Activated CD4-positive, alpha-beta T cell treated with anti-CD3 and anti-CD28 coated beads for 36 hours (primary cell): ENCODE data around the gene GPR108. TPM values are rescaled to one million over a fixed set of nuclear protein-coding genes. Genes with fewer than 3 reads are reported as not detected.
A peak's percentile ranks its signal among the peaks of the same experiment; 100 is the strongest.

ENCODE experiments used
- ATAC-seq: fragments of 200-7000 bp; cut with Tn5 transposase; one replicate; pipeline ENCODE4 v1.10.0; 2021; ENCODE audit warnings: mild to moderate bottlenecking, moderate library complexity
- CTCF ChIA-PET: fragments of 350-600 bp; sonication (Branson Sonifier 250); formaldehyde crosslinking; loops from one replicate; lab custom pipeline; 2021; ENCODE audit warnings: antibody characterized with exemption; lab: Charles Lee
- POLR2A ChIA-PET: fragments of 350-600 bp; sonication (Branson Sonifier 250); formaldehyde crosslinking; loops from one replicate; lab custom pipeline; 2021; ENCODE audit warnings: antibody characterized with exemption, inconsistent platforms; lab: Charles Lee
- DNase-seq: peaks from one replicate; pipeline ENCODE4 v3.0.0-alpha.2; 2020
- H3K27ac Mint-ChIP-seq: one replicate; pipeline ENCODE4 v1.8.0; 2021; ENCODE audit warnings: mixed read lengths
- H3K27me3 Mint-ChIP-seq: one replicate; pipeline ENCODE4 v1.8.0; 2021; ENCODE audit warnings: mixed read lengths
- H3K36me3 Mint-ChIP-seq: one replicate; pipeline ENCODE4 v1.8.0; 2021; ENCODE audit warnings: low read depth, mixed read lengths
- H3K4me1 Mint-ChIP-seq: one replicate; pipeline ENCODE4 v1.8.0; 2021; ENCODE audit warnings: mixed read lengths
- H3K4me3 Mint-ChIP-seq: one replicate; pipeline ENCODE4 v1.8.0; 2021; ENCODE audit warnings: mild to moderate bottlenecking, moderate library complexity, mixed read lengths
- H3K9me3 Mint-ChIP-seq: one replicate; pipeline ENCODE4 v1.8.0; 2021; ENCODE audit warnings: low read depth, mixed read lengths
- intact Hi-C, 2 experiments: fragments of 100-400 bp; cut with DNase I in 1 of 2; cut with micrococcal nuclease in 1 of 2; formaldehyde crosslinking; loops; one replicate each; pipeline versions ENCODE4 v1.14.2 to v1.15.1; 2022 to 2024; cut with DNase I, micrococcal nuclease
- total RNA-seq, 2 experiments: library from RNA; stranded (reverse); gene quantifications; one replicate each; pipeline ENCODE4 v1.2.3, GENCODE V29; 2021

GPR108 gene
- total RNA-seq, 2 experiments from 2014 or later = 58.8 to 59.9 TPM

DNA sequence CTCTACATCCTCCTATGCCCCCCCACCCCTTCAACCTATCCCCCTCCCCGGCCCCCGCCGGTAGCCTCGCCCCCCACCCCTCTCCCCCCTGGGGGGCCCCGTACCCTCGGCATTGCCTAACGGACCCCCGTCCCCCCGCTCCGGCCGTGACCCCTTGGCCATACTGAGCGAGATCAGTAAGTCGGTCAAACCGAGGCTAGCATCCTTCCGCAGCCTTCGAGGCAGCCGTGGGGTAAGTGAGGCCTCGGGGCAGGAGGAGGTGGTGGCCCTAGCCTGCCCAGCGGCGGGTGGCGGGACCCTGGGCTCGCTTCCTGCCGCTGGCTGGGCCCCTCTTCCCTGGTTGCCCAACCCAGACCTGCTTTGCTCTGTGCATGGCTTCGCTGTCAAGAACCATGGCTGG, 8.6 kb upstream of the GPR108 start:
- intact Hi-C loops = no loop called here
- POLR2A ChIA-PET = no interaction called here
- H3K27me3 Mint-ChIP-seq = no peaks in the 10 kb centered on the region
- H3K27ac Mint-ChIP-seq = no peak overlapping the region
- H3K4me3 Mint-ChIP-seq = no peak overlapping the region
- ATAC-seq = no peak
- no peak for DNase-seq
- H3K36me3 Mint-ChIP-seq = peaks cover 55% of the 10 kb centered on the region
- H3K4me1 Mint-ChIP-seq = peaks cover 8% of the 10 kb centered on the region
- CTCF ChIA-PET = no interaction called here
- no peaks in the 10 kb centered on the region for H3K9me3 Mint-ChIP-seq

- DNase-seq (no peak), ATAC-seq (no peak)
- Mint-ChIP-seq H3K36me3 (peaks cover 52% of the 10 kb centered on the region), H3K27ac (no peak overlapping the region), H3K4me3 (no peak overlapping the region), H3K27me3 (no peaks in the 10 kb centered on the region), H3K4me1 (peaks cover 10% of the 10 kb centered on the region), H3K9me3 (no peaks in the 10 kb centered on the region)
- ChIA-PET POLR2A (no interaction called here), CTCF (interaction anchor here (1.0 to 2.2 kb wide), 3 partner anchors 11 to 119 kb away, joined by 4 to 6 read pairs (median 5); no protein-coding TSS in a partner anchor)
- intact Hi-C loops = no loop called here
Observed at GRCh38 chr19:6744381-6745301, 7.3 kb upstream of the GPR108 start.

- H3K4me1 Mint-ChIP-seq = peaks cover 15% of the 10 kb centered on the region
- no peak overlapping the region for H3K27ac Mint-ChIP-seq
Observed at GRCh38 chr19:6743714-6744380, 6.5 kb upstream of the GPR108 start.

GRCh38 chr19:6743066-6743465, 5.7 kb upstream of the GPR108 start:
- ATAC-seq (no peak), DNase-seq (no peak)
- ChIA-PET POLR2A (no interaction called here), CTCF (interaction anchor here (0.5 to 2.2 kb wide), 5 partner anchors 10 to 227 kb away, joined by 3 to 5 read pairs (median 3); no protein-coding TSS in a partner anchor)
- peaks cover 23% of the 10 kb centered on the region for H3K4me1 Mint-ChIP-seq
- H3K36me3 Mint-ChIP-seq = peaks cover 40% of the 10 kb centered on the region
- H3K4me3 Mint-ChIP-seq = no peak overlapping the region
- no peaks in the 10 kb centered on the region for H3K27me3 Mint-ChIP-seq
- no peaks in the 10 kb centered on the region for H3K9me3 Mint-ChIP-seq
- intact Hi-C loops = no loop called here
- no peak overlapping the region for H3K27ac Mint-ChIP-seq

More at GRCh38 chr19:6743714-6744380, 6.5 kb upstream of the GPR108 start:
- H3K27me3 Mint-ChIP-seq = no peaks in the 10 kb centered on the region
- H3K36me3 Mint-ChIP-seq = peaks cover 47% of the 10 kb centered on the region
- H3K9me3 Mint-ChIP-seq = no peaks in the 10 kb centered on the region
- DNase-seq = no peak
- CTCF ChIA-PET = interaction anchor here (1.0 to 2.2 kb wide), 3 partner anchors 11 to 120 kb away, joined by 4 to 6 read pairs (median 5); no protein-coding TSS in a partner anchor
- intact Hi-C loops = no loop called here
- H3K4me3 Mint-ChIP-seq = no peak overlapping the region
- ATAC-seq = no peak
- POLR2A ChIA-PET = no interaction called here

- Mint-ChIP-seq H3K4me1 (peaks cover 34% of the 10 kb centered on the region), H3K36me3 (peaks cover 32% of the 10 kb centered on the region), H3K27me3 (no peaks in the 10 kb centered on the region), H3K27ac (no peak overlapping the region), H3K4me3 (peak overlapping the region; percentile 89), H3K9me3 (no peaks in the 10 kb centered on the region)
- intact Hi-C loops = no loop called here
- DNase-seq (peak; percentile 40), ATAC-seq (no peak)
- CTCF ChIA-PET = interaction anchor here (0.6 kb wide), 1 partner anchor 116 kb away, joined by 3 read pairs; no protein-coding TSS in a partner anchor
- POLR2A ChIA-PET = no interaction called here
Observed at GRCh38 chr19:6740589-6741343, 3.4 kb upstream of the GPR108 start.

DNA sequence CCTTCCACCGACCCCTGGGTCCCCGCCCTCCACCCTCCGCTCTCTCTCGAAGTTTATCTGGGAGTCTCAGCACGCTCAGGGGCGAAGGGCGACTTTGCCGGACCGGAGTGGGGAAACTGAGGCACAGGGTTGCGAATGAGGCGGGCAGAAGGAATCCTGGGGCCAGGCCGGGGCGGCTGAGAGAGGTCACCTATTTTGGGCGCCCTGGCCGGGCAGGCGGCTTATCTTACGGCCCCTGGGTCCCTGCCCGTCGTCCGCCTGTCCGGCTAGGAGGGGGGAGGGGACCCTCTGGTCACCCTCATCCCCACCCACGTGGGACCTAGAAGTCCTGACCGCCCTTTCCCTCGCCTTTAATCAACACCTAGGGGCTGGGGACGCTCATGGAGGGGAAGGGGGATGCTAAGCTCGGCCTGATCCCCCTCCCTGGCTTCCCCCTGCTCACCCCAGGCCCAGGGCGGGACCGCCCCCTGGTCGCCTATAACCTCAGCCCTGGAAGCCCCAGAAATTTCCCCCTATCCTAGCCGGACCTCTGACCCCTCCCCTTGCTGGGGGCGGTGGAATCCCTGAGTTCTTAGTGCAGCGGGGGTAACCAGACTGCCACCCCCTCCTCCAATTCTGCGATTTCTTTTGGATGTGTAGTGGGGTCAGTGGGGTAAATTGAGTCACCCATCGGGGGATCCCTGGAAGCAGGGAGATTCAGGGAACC, 2.7 kb upstream of the GPR108 start:
- intact Hi-C loops = loop anchor here (1.0 to 5.0 kb wide), 6 partner anchors 13 to 1132 kb away; partner anchors contain the start of genes CLPP (in 1 of the 2), PRR36 (in 1 of the 2), SH2D3A (in 1 of the 2) and VAV1 (in 1 of the 2)
- H3K27me3 Mint-ChIP-seq = no peaks in the 10 kb centered on the region
- H3K27ac Mint-ChIP-seq = no peak overlapping the region
- peaks cover 39% of the 10 kb centered on the region for H3K4me1 Mint-ChIP-seq
- CTCF ChIA-PET = interaction anchor here (0.6 to 4.4 kb wide), 3 partner anchors 59 to 233 kb away, joined by 3 to 38 read pairs (median 3); no protein-coding TSS in a partner anchor
- DNase-seq (peak; percentile 51), ATAC-seq (no peak)
- H3K36me3 Mint-ChIP-seq = peaks cover 26% of the 10 kb centered on the region
- POLR2A ChIA-PET = no interaction called here
- H3K4me3 Mint-ChIP-seq = peak overlapping the region; percentile 89
- H3K9me3 Mint-ChIP-seq = no peaks in the 10 kb centered on the region

GRCh38 chr19:6739390-6739882, 2.1 kb upstream of the GPR108 start, which contains the start of gene TRIP10:
Gene TRIP10, plus strand, starts transcription at chr19:6739680. Its CDS starts 82 bp downstream, at chr19:6739762.
- ATAC-seq = no peak

GRCh38 chr19:6738787-6739389, 1.5 kb upstream of the GPR108 start:
- Mint-ChIP-seq H3K36me3 (peaks cover 26% of the 10 kb centered on the region), H3K4me1 (peaks cover 39% of the 10 kb centered on the region), H3K27me3 (no peaks in the 10 kb centered on the region), H3K27ac (peak overlapping the region; percentile 98), H3K9me3 (no peaks in the 10 kb centered on the region), H3K4me3 (peak overlapping the region; percentile 89)
- DNase-seq = peak; percentile 61
- intact Hi-C loops = loop anchor here (1.0 to 5.0 kb wide), 7 partner anchors 14 to 1133 kb away; partner anchors contain the start of genes CLPP (in 1 of the 2), PRR36 (in 1 of the 2), SH2D3A (in 1 of the 2) and VAV1 (in 1 of the 2)
- CTCF ChIA-PET = interaction anchor here (0.6 to 4.4 kb wide), 11 partner anchors 29 to 129 kb away, joined by 3 to 38 read pairs (median 4); partner anchors contain the start of genes SH2D3A and VAV1
- ATAC-seq = no peak
- POLR2A ChIA-PET = interaction anchor here (1.0 to 1.8 kb wide), 3 partner anchors 29 to 125 kb away, joined by 3 to 7 read pairs (median 6); partner anchors contain the start of gene VAV1

More at GRCh38 chr19:6739390-6739882, 2.1 kb upstream of the GPR108 start, which contains the start of gene TRIP10:
- Mint-ChIP-seq H3K4me1 (peaks cover 39% of the 10 kb centered on the region), H3K36me3 (peaks cover 27% of the 10 kb centered on the region), H3K9me3 (no peaks in the 10 kb centered on the region), H3K27ac (peak within 1 kb of the TSS; percentile 98), H3K4me3 (peak within 1 kb of the TSS; percentile 89), H3K27me3 (no peaks in the 10 kb centered on the region)
- ChIA-PET POLR2A (no interaction called here), CTCF (interaction anchor here (0.6 to 4.4 kb wide), 6 partner anchors 33 to 232 kb away, joined by 3 to 38 read pairs (median 4); partner anchors contain the start of gene VAV1)
- intact Hi-C loops = loop anchor here (1.0 to 5.0 kb wide), 6 partner anchors 13 to 1133 kb away; partner anchors contain the start of genes CLPP (in 1 of the 2), PRR36 (in 1 of the 2), SH2D3A (in 1 of the 2) and VAV1 (in 1 of the 2)
- DNase-seq = peak; percentile 91
